NCI-H446 (cell line): ENCODE data around the gene TEX13D.

Experiments used
- DNase-seq, 2 experiments: peaks; one replicate each; lab custom pipeline; 2025; lab: John Stamatoyannopoulos, UW

The TEX13D gene

GRCh38 chrX:124348182-124348581, 15.7 kb downstream of the TEX13D start:
- no peak for DNase-seq

GRCh38 chrX:124348885-124349453, 16.5 kb downstream of the TEX13D start:
- no peak for DNase-seq

DNA sequence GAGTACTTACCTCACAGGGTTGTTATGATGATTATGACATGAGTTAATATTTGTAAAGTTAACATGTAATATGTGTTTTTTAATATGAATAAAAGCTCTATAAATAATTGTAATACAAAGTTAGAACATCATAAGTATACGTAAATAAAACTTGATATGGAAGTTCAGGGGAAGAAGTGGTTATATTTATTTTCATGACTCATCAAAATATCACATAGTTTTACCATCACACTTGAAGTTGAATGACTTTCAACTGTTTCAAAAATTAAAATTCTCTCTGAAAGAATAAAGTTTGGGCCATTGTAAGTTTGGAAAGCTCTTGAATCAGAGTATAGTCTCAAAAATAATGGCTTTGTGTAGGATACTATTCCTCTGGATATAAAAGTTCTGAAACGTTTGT, 22.2 kb downstream of the TEX13D start:
- DNase-seq = no peak

DNA sequence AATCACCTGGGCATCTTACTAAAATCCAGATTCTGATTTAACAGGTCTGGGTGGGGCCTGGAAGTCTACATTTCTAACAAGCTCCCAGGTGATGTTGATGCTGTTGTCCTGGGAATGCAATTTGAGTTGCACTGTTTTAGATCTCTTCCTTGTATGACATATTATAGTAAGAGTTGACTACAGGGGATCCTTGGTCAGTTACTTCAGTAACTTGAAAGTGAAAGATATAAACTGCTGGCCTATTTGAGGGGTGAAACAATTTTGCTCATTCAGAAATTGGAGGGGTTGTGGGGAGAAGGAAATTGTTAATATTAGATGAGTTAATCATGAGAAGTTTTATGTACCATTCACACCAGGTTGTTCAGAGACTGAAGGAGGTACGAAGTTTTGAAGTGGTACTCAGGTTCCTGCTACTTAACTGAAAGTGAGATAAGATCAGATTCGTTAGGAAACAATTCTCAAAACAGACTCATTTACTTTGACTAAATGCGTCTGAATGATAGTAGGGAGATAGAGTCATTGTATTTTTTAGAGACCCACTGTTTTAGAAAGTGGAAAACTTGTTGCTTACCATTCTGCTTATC, 26.4 kb downstream of the TEX13D start:
- no peak for DNase-seq

DNA sequence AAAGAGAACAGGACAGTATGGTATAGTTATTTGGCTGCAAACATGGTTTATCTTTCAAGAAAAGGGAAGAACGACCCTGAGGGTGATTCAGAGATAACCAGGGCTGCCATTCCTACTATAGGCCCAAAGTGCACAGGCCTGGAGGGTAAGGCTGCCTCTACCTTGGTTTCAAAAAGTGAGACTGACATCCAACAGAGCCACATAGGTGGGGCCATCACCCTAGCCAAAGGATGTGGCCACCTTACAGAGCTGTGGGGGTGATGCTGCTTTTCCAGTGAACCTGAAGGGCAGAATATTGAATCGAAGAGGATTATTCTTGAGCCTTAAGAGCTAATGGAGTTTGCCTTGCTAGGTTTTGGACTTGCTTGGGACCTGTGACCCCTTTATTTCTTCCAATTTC, 29.6 kb downstream of the TEX13D start:
- DNase-seq = no peak

DNA sequence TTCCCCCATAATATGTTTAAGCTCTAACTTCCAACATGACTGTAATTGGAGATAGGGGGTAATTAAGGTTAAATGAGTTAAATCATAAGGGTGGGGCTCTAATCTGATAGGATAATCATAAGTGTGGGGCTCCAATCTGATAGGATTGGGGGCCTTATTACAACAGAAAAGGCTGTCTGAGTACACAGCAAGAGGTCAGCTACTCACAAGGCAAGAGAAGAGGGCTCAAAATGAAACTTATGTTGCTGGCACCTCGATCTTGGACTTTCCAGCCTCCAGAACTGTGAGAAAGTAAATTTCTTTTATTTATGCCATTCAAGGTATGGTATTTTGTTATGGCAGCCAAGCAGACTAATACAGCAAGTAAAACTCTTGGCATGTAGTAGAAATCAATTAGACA, 30.3 kb downstream of the TEX13D start:
- no peak for DNase-seq

DNA sequence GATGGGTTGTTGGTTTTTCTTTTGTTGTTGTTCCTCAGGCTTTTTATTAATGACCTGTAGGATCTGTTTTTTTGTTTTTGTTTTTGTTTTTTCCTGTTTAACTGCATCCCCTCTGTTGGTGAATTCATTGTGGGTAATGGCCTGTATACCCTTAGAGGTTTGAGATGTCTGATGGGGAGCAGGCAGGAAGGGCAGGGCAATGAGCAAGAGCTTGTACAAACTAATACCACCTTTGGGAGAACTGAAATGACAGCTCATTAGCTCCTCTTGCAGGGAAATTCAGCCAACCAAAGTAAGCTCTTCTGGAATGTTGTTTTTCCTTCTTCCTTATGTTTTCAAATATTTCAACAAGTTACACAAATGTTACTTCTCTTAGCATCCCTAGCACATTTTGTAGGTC, 37.3 kb downstream of the TEX13D start:
- DNase-seq = no peak

GRCh38 chrX:124373348-124373747, 40.9 kb downstream of the TEX13D start:
- no peak for DNase-seq

DNA sequence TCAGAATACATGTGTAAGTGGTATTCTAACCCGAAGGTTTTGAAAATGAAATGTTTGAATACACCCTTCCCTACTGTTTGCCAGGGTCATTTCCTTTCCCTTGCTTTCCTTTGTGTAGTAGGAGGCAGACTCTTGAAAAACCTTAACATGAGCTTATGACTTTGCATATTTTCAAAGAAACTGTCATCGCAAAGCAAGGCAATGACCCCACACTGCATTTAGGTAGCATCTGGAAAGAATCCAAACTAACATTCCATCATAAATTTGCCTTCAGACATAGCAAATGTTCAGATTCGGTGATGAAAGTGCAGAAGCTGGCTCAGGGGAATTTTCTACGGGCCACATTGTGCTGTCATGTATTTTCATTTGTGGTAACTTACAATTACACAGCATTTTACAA, 46.2 kb downstream of the TEX13D start:
- DNase-seq = no peak

GRCh38 chrX:124383354-124383753, 50.9 kb downstream of the TEX13D start:
- no peak for DNase-seq

DNA sequence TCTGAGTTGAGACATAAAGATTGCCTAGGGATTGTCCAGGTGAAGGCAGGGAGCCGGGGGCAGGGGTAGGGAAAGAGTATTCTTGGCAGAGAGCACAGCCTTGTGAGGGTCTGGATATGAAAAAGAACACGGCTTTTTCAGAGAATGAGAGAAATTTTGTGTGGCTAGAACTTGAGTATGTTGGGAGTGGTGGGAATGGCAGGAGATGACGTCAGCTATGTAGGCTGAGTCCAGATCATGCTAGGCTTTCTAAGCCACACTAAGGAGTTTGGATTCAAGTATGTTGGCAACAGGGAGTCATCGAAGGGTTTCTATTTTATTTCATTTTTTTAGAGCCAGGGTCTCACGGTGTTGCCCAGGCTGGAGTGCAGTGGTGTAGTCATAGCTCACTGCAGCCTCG, 53.9 kb downstream of the TEX13D start:
- DNase-seq = no peak
